Neural crest cell (in vitro differentiated cells): ENCODE measurements around the gene INTS1. TPM values are rescaled to one million over a fixed set of nuclear protein-coding genes. Genes with fewer than 3 reads are reported as not detected.
A peak's percentile ranks its signal among the peaks of the same experiment; 100 is the strongest.

Source experiments
- DNase-seq: peaks from one replicate; pipeline ENCODE4 v3.0.0; 2021; ENCODE audit warnings: low read depth, mixed read lengths, low spot score
- H3K27ac Mint-ChIP-seq: one replicate; pipeline ENCODE4 v1.8.0; 2021; ENCODE audit warnings: mild to moderate bottlenecking, mixed read lengths; ENCODE audit not compliant: unreplicated experiment
- H3K27me3 Mint-ChIP-seq: 2 replicates; pipeline ENCODE4 v1.8.0; 2021; ENCODE audit warnings: low read depth, mild to moderate bottlenecking, mixed read lengths
- H3K36me3 Mint-ChIP-seq: 2 replicates; pipeline ENCODE4 v1.8.0; 2021; ENCODE audit warnings: low read depth, mild to moderate bottlenecking, mixed read lengths
- H3K4me1 Mint-ChIP-seq: 2 replicates; pipeline ENCODE4 v1.8.0; 2021; ENCODE audit warnings: mixed read lengths
- H3K4me3 Mint-ChIP-seq: one replicate; pipeline ENCODE4 v1.8.0; 2021; ENCODE audit warnings: mild to moderate bottlenecking, mixed read lengths
- H3K9me3 Mint-ChIP-seq: 2 replicates; pipeline ENCODE4 v1.8.0; 2021; ENCODE audit warnings: mixed read lengths
- total RNA-seq: library from RNA; stranded (reverse); gene quantifications from 2 replicates; pipeline ENCODE4 v1.2.1, GENCODE V29; 2021
- TF ChIP-seq, protein P1 (sequence below): fragments of 200-600 bp; sonication (generic); conservative IDR thresholded peaks from 2 replicates; pipeline ENCODE4 v1.5.0; 2021; ENCODE audit warnings: antibody characterized with exemption, mild to moderate bottlenecking

Gene INTS1
- total RNA-seq, 1 donor from 2014 or later, result 134 TPM

DNA sequence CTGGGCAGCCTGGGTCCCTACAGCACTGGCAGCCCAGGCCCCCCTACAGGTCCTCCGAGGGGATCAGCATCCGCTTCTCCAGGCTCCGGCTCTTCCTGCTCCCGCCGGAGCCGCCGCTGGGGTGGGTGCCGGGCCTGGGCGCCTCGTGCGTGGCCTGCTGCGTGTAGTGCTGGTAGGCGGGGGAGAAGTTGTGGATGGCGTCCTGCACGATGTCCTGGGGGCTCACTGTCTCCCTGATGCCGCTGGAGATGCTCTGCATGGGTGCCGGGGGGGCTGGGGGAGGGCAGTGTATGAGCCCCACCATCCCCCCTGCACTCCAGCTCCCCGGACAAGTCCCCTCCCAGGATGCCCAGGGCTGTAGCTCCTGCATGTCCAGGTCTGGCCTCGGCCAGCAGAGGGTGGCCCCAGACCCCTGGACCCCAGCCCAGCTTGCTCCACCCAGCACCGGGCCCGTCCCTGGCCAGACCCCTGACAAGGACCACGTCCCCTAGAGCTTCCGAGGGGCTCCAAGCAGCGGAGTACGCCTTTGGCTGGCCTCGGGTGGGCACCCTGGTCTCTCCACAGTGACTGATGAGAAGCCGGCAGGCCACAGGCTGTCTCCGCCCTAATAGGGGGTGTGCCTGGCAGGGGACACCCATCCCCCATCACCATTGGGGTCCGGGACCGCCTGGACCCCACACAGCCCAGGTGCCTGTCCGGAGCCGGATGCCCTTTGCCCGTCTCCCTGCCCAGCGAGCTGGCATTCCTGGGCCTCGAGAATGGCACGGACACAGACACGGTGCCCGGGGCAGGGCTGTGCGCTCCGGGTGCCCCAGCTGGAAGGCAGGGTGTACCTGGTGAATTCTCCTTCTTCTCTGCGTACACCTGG is 43.0 kb upstream of the INTS1 start:
- TF ChIP-seq, protein P1, sequence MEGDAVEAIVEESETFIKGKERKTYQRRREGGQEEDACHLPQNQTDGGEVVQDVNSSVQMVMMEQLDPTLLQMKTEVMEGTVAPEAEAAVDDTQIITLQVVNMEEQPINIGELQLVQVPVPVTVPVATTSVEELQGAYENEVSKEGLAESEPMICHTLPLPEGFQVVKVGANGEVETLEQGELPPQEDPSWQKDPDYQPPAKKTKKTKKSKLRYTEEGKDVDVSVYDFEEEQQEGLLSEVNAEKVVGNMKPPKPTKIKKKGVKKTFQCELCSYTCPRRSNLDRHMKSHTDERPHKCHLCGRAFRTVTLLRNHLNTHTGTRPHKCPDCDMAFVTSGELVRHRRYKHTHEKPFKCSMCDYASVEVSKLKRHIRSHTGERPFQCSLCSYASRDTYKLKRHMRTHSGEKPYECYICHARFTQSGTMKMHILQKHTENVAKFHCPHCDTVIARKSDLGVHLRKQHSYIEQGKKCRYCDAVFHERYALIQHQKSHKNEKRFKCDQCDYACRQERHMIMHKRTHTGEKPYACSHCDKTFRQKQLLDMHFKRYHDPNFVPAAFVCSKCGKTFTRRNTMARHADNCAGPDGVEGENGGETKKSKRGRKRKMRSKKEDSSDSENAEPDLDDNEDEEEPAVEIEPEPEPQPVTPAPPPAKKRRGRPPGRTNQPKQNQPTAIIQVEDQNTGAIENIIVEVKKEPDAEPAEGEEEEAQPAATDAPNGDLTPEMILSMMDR, result no peak
- DNase-seq, result no peak
- no peak overlapping the region for H3K27ac Mint-ChIP-seq
- H3K4me1 Mint-ChIP-seq, result no peaks in the 10 kb centered on the region
- no peaks in the 10 kb centered on the region for H3K27me3 Mint-ChIP-seq
- no peaks in the 10 kb centered on the region for H3K36me3 Mint-ChIP-seq
- no peaks in the 10 kb centered on the region for H3K9me3 Mint-ChIP-seq
- H3K4me3 Mint-ChIP-seq, result no peak overlapping the region

DNA sequence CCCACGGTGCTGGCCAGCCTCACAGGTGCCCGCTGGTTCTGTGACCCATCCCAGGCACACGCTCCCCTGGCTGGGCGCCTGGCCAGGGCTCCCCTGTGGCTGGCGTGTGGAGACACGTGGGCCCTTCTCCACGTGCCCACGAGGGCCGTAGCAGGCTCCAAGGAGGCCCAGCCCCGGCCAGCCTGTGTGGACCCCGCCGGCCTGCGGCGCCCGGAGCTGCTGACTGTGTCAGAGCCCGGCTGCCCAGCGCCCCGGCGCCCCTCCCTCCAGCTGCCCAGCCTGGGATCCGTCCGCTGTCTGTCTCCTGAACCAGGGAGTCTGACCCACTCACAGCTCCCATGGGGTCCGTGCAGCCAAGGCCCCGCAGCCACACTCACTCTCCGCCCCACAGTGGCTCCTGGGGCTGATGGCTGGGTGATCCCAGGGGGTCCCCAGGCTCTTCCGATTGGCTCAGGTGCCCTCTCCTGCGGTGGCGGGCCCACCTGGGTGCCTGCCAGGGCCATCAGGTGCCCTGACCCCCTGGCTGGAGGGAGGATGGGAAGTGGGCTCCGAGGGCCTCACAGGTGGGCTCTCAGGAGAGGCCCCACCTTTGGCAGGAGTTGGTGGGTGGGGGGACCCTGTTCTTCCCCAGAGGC is 42.2 kb upstream of the INTS1 start:
- H3K36me3 Mint-ChIP-seq, result no peaks in the 10 kb centered on the region
- no peaks in the 10 kb centered on the region for H3K9me3 Mint-ChIP-seq
- H3K4me1 Mint-ChIP-seq, result no peaks in the 10 kb centered on the region
- DNase-seq, result no peak
- no peak overlapping the region for H3K4me3 Mint-ChIP-seq
- H3K27ac Mint-ChIP-seq, result no peak overlapping the region
- no peaks in the 10 kb centered on the region for H3K27me3 Mint-ChIP-seq
- TF ChIP-seq, protein P1, result no peak

DNA sequence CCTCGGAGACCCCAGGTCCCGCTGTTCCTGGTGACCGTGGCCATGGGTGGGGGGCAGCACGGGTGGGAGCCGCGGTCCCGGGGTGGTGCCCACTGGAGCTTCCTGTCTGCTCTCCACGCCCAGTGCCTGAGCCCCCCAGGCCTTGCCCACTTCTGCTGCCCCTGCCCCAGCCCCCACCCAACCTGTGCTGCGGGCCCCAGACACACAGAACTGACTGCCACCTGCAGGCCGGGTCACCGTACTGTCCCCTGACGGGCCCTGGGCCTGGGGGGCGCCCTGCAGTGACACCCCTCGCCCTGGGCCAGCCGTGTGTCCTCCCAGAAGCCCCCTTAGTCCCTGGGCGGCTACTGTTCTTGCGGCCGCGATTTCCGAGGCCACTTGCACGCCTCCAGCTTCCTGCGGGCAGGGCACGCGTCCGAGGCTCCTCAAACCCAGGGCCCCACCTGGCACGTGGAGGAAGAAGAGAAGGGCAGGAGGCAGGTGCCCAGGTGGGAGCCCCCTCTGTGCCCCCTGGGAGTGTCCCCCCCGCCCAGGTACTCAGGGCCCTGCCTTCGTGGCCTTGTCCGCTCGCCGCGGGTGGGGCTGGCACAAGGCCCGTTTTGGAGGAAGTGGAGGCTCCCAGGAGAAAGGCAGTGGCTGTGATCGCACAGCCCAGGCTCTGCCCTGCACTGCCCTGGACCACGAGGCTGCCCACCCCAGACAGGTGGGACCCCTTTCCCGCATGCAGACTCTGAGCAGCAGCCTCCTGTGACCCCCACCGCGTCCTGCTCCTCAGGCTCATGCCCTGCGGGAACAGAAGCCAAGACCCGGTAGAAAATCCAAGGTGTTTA is 41.4 kb upstream of the INTS1 start:
- no peak overlapping the region for H3K4me3 Mint-ChIP-seq
- no peaks in the 10 kb centered on the region for H3K36me3 Mint-ChIP-seq
- no peaks in the 10 kb centered on the region for H3K27me3 Mint-ChIP-seq
- DNase-seq, result no peak
- H3K4me1 Mint-ChIP-seq, result no peaks in the 10 kb centered on the region
- TF ChIP-seq, protein P1, result no peak
- no peaks in the 10 kb centered on the region for H3K9me3 Mint-ChIP-seq
- H3K27ac Mint-ChIP-seq, result no peak overlapping the region

DNA sequence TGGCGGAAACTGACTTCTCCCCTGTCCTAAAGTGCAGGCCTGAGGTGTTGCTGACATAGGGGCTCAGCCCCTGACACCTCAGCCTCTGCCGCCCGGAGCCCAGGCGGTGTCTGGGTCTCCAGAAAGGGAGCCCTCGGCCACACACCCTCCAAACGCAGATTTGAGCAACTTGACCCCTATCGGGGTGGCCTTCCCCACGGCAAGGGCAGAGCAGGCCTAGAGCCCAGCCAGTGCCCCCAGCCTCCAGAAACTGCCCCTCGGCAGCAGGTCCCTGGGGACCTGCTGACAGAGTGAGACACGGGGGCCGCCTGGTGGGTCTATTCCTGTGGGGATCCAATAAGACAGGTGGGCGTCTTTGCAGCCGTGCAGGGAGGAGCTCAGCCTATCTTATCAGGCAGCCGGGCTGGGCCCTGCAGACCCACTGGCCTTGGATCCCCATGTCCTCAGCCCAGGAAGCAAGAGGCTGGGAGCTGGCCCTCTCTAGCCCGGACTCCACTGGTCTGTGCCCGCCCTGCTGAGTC is 40.8 kb upstream of the INTS1 start:
- H3K9me3 Mint-ChIP-seq, result no peaks in the 10 kb centered on the region
- no peaks in the 10 kb centered on the region for H3K36me3 Mint-ChIP-seq
- H3K4me1 Mint-ChIP-seq, result no peaks in the 10 kb centered on the region
- no peak overlapping the region for H3K4me3 Mint-ChIP-seq
- peak overlapping the region; percentile 19 for H3K27ac Mint-ChIP-seq
- H3K27me3 Mint-ChIP-seq, result no peaks in the 10 kb centered on the region
- TF ChIP-seq, protein P1, result no peak
- DNase-seq, result no peak

DNA sequence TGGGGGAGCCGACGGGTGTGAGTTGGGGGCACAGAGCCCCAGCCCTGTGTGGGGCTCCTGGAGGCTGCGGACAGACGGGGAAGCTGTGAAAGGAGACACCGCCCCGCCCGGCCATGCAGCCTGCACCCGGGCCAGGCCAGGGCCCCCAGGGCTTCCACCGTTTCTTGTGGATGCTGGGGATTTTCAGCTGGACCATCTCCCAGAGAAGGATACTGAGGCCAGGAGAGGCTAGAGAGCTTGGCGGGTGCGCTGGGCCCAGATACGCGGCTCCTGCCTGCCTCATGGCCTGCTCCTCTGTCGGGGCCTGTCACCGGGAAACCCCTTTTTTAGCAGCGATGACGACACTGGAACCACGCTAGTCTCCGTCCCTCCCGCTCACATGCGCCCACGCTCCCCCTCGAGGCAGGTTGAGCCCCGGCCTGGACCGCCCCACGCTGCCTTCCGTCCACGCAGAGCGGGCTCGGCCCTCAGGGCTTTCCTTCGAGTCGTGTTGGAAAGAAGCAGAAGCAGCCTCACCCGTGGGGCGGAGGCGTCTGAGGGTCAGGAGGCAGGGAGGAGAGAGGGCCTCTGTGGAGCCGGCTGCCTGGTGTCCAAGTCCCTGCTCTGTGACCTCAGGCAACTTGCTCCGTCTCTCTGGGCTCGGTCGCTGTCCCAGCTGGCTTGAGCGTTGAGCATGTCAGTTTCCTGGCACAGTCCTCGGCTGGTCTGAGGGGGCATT is 40.1 kb upstream of the INTS1 start:
- no peak for DNase-seq
- H3K4me3 Mint-ChIP-seq, result no peak overlapping the region
- H3K36me3 Mint-ChIP-seq, result no peaks in the 10 kb centered on the region
- H3K27ac Mint-ChIP-seq, result no peak overlapping the region
- H3K9me3 Mint-ChIP-seq, result no peaks in the 10 kb centered on the region
- no peaks in the 10 kb centered on the region for H3K27me3 Mint-ChIP-seq
- TF ChIP-seq, protein P1, result no peak
- no peaks in the 10 kb centered on the region for H3K4me1 Mint-ChIP-seq
